HPDE6-E6E7 (cell line): ENCODE results near the gene LRRIQ1.

Experiments used
- DNase-seq: peaks from one replicate; pipeline ENCODE4 v3.0.0; 2011; ENCODE audit warnings: missing footprints; ENCODE audit errors: extremely low spot score

Gene LRRIQ1

GRCh38 chr12:85060916-85061315, 24.8 kb downstream of the LRRIQ1 start:
- DNase-seq = no peak

GRCh38 chr12:85065837-85066482, 29.8 kb downstream of the LRRIQ1 start:
- no peak for DNase-seq

GRCh38 chr12:85072826-85073225, 36.7 kb downstream of the LRRIQ1 start:
- no peak for DNase-seq

GRCh38 chr12:85076688-85077430, 40.7 kb downstream of the LRRIQ1 start:
- DNase-seq = peak; percentile 87

GRCh38 chr12:85085066-85085465, 48.9 kb downstream of the LRRIQ1 start:
- no peak for DNase-seq

- DNase-seq = no peak
Observed at GRCh38 chr12:85089792-85090191, 53.6 kb downstream of the LRRIQ1 start.

- no peak for DNase-seq
Observed at GRCh38 chr12:85092814-85093370, 56.7 kb downstream of the LRRIQ1 start.

- DNase-seq = no peak
Observed at GRCh38 chr12:85095501-85095900, 59.4 kb downstream of the LRRIQ1 start.

- no peak for DNase-seq
Observed at GRCh38 chr12:85130646-85131045, 94.5 kb downstream of the LRRIQ1 start.

- DNase-seq = no peak
Observed at GRCh38 chr12:85138833-85139232, 102.7 kb downstream of the LRRIQ1 start.

GRCh38 chr12:85147331-85147730, 111.2 kb downstream of the LRRIQ1 start:
- no peak for DNase-seq

- no peak for DNase-seq
Observed at GRCh38 chr12:85152311-85152729, 116.2 kb downstream of the LRRIQ1 start.

- no peak for DNase-seq
Observed at GRCh38 chr12:85155791-85156190, 119.6 kb downstream of the LRRIQ1 start.

GRCh38 chr12:85156569-85156968, 120.4 kb downstream of the LRRIQ1 start:
- no peak for DNase-seq

GRCh38 chr12:85157035-85157603, 121.0 kb downstream of the LRRIQ1 start:
- DNase-seq = no peak

- no peak for DNase-seq
Observed at GRCh38 chr12:85163752-85164321, 127.7 kb downstream of the LRRIQ1 start.

GRCh38 chr12:85179680-85180270, 143.6 kb downstream of the LRRIQ1 start:
- no peak for DNase-seq

- no peak for DNase-seq
Observed at GRCh38 chr12:85182699-85183098, 146.5 kb downstream of the LRRIQ1 start.

- no peak for DNase-seq
Observed at GRCh38 chr12:85183855-85184254, 147.7 kb downstream of the LRRIQ1 start.

- DNase-seq = no peak
Observed at GRCh38 chr12:85186236-85186635, 150.1 kb downstream of the LRRIQ1 start.

- no peak for DNase-seq
Observed at GRCh38 chr12:85188619-85189018, 152.5 kb downstream of the LRRIQ1 start.

GRCh38 chr12:85190728-85191127, 154.6 kb downstream of the LRRIQ1 start:
- no peak for DNase-seq
